Body of pancreas (tissue), 4 donors: ENCODE data around the gene EFNA5. TPM values are rescaled to one million over a fixed set of nuclear protein-coding genes. Genes with fewer than 3 reads are reported as not detected.

ENCODE experiments used
- ATAC-seq: fragments of 150-250 bp; one replicate; pipeline ENCODE4 v1.9.1; 2016
- DNase-seq, 4 donors: peaks; one replicate each; pipeline ENCODE4 v3.0.0-alpha.2; 2019
- H3K27ac ChIP-seq, 4 donors: fragments of 200-600 bp; sonication (generic); 1 replicate in 3 of 4; 2 replicates in 1 of 4; pipeline versions ENCODE4 v1.5.1 to v1.6.1; 2016 to 2019; ENCODE audit warnings: mild to moderate bottlenecking in 1 of 4, mixed read lengths in 1 of 4, moderate library complexity in 1 of 4
- H3K27me3 ChIP-seq, 2 donors: fragments of 200-600 bp; sonication (generic); one replicate each; pipeline ENCODE4 v1.6.0; 2016; ENCODE audit warnings: mild to moderate bottlenecking in 1 of 2
- H3K36me3 ChIP-seq, 2 donors: fragments of 200-600 bp; sonication (generic); replicated peaks in 1 of 2; 2 replicates each; pipeline ENCODE4 v1.5.1; 2016; ENCODE audit warnings: low read depth in 2 of 2; ENCODE audit not compliant: insufficient read depth in 1 of 2
- H3K4me1 ChIP-seq: fragments of 200-600 bp; sonication (generic); one replicate; pipeline ENCODE4 v1.6.0; 2016
- H3K4me3 ChIP-seq, 2 donors: fragments of 200-600 bp; sonication (generic); 1 replicate in 1 of 2; 2 replicates in 1 of 2; pipeline ENCODE4 v1.5.1; 2016 to 2019
- H3K9me3 ChIP-seq, 3 donors: fragments of 200-600 bp; sonication (generic); 1 replicate in 2 of 3; 2 replicates in 1 of 3; pipeline ENCODE4 v1.5.1; 2016
- POLR2A ChIP-seq, 3 donors: fragments of 450-650 bp; IDR thresholded peaks; one replicate each; pipeline ENCODE4 v1.6.1; 2016; ENCODE audit warnings: antibody characterized with exemption in 3 of 3, mild to moderate bottlenecking in 2 of 3
- WGBS, 2 donors: methylation state at CpG; one replicate each; pipeline ENCODE4 v1.1.5; 2017; 5-methylcytosine and 5-hydroxymethylcytosine counted together
- intact Hi-C: fragments of 100-400 bp; cut with DNase I; formaldehyde crosslinking; loops from one replicate; pipeline ENCODE4 v1.15.1; 2023
- total RNA-seq, 2 donors: library from RNA; depleted of rRNA; stranded (reverse); fragments of >200 nt; gene quantifications; one replicate each; pipeline ENCODE4 v1.1.0, GENCODE V29; 2016
- TF ChIP-seq, protein P1 (sequence below), 7 experiments: fragments of 450-650 bp in 4 of 7; fragments of 200-600 bp in 3 of 7; sonication (generic) in 3 of 7; IDR thresholded peaks; one replicate each; pipeline ENCODE4 v1.5.1; 2016 to 2019; ENCODE audit warnings: antibody characterized with exemption in 7 of 7

The EFNA5 gene
- total RNA-seq, 2 donors from 2014 or later, result 1.3 to 3.4 TPM

DNA sequence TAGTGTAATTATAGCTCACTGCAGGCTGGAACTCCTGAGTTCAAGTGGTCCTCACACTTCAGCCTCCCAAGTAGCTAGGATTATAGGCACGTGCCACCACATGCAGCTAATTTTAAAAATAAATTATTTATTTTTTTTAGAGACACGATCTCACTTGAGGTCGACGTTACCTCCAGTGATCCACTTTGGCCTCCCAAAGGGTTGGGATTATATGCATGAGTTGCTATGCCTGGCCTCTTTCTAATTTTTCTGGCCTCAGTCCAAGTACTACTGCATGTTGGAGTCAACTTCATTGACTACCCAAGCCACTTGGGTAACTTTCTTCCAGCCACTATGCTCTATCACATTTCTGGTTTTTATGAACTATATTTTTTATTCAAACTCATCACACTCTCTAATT is 148.3 kb downstream of the EFNA5 start:
- Histone ChIP-seq H3K4me1 (no peaks in the 10 kb centered on the region), H3K9me3 (no peaks in the 10 kb centered on the region), H3K27ac (no peak overlapping the region), H3K36me3 (no peaks in the 10 kb centered on the region), H3K4me3 (no peak overlapping the region), H3K27me3 (no peaks in the 10 kb centered on the region)
- intact Hi-C loops, result no loop called here
- DNase-seq (no peak), ATAC-seq (no peak)
- TF ChIP-seq, protein P1, sequence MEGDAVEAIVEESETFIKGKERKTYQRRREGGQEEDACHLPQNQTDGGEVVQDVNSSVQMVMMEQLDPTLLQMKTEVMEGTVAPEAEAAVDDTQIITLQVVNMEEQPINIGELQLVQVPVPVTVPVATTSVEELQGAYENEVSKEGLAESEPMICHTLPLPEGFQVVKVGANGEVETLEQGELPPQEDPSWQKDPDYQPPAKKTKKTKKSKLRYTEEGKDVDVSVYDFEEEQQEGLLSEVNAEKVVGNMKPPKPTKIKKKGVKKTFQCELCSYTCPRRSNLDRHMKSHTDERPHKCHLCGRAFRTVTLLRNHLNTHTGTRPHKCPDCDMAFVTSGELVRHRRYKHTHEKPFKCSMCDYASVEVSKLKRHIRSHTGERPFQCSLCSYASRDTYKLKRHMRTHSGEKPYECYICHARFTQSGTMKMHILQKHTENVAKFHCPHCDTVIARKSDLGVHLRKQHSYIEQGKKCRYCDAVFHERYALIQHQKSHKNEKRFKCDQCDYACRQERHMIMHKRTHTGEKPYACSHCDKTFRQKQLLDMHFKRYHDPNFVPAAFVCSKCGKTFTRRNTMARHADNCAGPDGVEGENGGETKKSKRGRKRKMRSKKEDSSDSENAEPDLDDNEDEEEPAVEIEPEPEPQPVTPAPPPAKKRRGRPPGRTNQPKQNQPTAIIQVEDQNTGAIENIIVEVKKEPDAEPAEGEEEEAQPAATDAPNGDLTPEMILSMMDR (IDR thresholded peaks at IDR 0.05), result no peak
- TF ChIP-seq POLR2A (IDR thresholded peaks at IDR 0.05), result no peak
- 86 to 90% methylated on average over 4 of the region's 4 CpGs for WGBS, 2 donors

- no peak for ATAC-seq
- no peaks in the 10 kb centered on the region for H3K36me3 ChIP-seq
- no peaks in the 10 kb centered on the region for H3K4me1 ChIP-seq
- no peak overlapping the region for H3K27ac ChIP-seq
- intact Hi-C loops, result no loop called here
- no peaks in the 10 kb centered on the region for H3K27me3 ChIP-seq
- no peaks in the 10 kb centered on the region for H3K9me3 ChIP-seq
- 26 to 27% methylated on average over 6 of the region's 6 CpGs for WGBS, 2 donors
- no peak for DNase-seq
- no peak overlapping the region for H3K4me3 ChIP-seq
- TF ChIP-seq POLR2A (IDR thresholded peaks at IDR 0.05), result no peak
- TF ChIP-seq, protein P1 (IDR thresholded peaks at IDR 0.05), result no peak
These were observed 150.8 kb downstream of the EFNA5 start for GRCh38 chr5:107519900-107520354.

DNA sequence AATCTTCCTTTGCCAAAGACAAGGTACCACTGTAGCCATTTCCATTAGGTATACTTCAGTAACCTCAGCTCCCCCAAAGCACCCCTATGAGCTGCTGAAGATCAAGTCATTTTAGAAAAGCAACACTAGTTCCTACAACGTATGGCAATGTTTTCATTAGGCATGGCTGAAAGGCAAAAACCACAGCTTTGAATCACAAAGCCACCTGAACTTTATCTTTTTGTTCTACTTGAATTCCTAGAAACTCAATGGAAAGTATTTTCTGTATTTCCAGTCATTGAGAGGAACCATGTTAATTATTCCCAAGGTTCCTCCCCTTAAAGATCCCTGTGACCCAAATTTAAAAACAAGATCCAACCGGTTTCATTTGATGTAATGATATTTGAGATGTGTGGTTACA is 152.1 kb downstream of the EFNA5 start:
- no peak overlapping the region for H3K4me3 ChIP-seq
- no peak for TF ChIP-seq POLR2A (IDR thresholded peaks at IDR 0.05)
- TF ChIP-seq, protein P1 (IDR thresholded peaks at IDR 0.05), result no peak
- no peaks in the 10 kb centered on the region for H3K9me3 ChIP-seq
- no peaks in the 10 kb centered on the region for H3K4me1 ChIP-seq
- DNase-seq (no peak), ATAC-seq (no peak)
- H3K36me3 ChIP-seq, result no peaks in the 10 kb centered on the region
- H3K27ac ChIP-seq, result no peak overlapping the region
- intact Hi-C loops, result no loop called here
- 56 to 67% methylated on average over 2 of the region's 2 CpGs for WGBS, 2 donors
- H3K27me3 ChIP-seq, result no peaks in the 10 kb centered on the region

- Histone ChIP-seq H3K9me3 (no peaks in the 10 kb centered on the region), H3K4me3 (no peak overlapping the region), H3K4me1 (no peaks in the 10 kb centered on the region), H3K27me3 (no peaks in the 10 kb centered on the region), H3K36me3 (no peaks in the 10 kb centered on the region), H3K27ac (no peak overlapping the region)
- intact Hi-C loops, result no loop called here
- 61 to 65% methylated on average over 6 of the region's 6 CpGs for WGBS, 2 donors
- no peak for DNase-seq
- ATAC-seq, result no peak
- no peak for TF ChIP-seq POLR2A (IDR thresholded peaks at IDR 0.05)
These were observed 152.5 kb downstream of the EFNA5 start for GRCh38 chr5:107518190-107518589.

GRCh38 chr5:107517185-107518033 is 153.3 kb downstream of the EFNA5 start:
- intact Hi-C loops, result no loop called here
- no peak for ATAC-seq

More at GRCh38 chr5:107517185-107518033, 153.3 kb downstream of the EFNA5 start:
- no peak overlapping the region for H3K4me3 ChIP-seq
- H3K27ac ChIP-seq, result no peak overlapping the region
- no peaks in the 10 kb centered on the region for H3K36me3 ChIP-seq
- 85 to 86% methylated on average over 10 of the region's 10 CpGs for WGBS, 2 donors
- no peak for DNase-seq
- no peaks in the 10 kb centered on the region for H3K4me1 ChIP-seq
- no peaks in the 10 kb centered on the region for H3K9me3 ChIP-seq
- TF ChIP-seq POLR2A (IDR thresholded peaks at IDR 0.05), result no peak
- TF ChIP-seq, protein P1 (IDR thresholded peaks at IDR 0.05), result no peak
- H3K27me3 ChIP-seq, result no peaks in the 10 kb centered on the region
